Measurements from ENCODE around the gene ECPAS.
"Not testable (repeated sequence)": the region's sequence is repeated elsewhere in the genome, so short reads cannot be mapped to it uniquely, and the experiment has no call there.

Gene ECPAS, protein sequence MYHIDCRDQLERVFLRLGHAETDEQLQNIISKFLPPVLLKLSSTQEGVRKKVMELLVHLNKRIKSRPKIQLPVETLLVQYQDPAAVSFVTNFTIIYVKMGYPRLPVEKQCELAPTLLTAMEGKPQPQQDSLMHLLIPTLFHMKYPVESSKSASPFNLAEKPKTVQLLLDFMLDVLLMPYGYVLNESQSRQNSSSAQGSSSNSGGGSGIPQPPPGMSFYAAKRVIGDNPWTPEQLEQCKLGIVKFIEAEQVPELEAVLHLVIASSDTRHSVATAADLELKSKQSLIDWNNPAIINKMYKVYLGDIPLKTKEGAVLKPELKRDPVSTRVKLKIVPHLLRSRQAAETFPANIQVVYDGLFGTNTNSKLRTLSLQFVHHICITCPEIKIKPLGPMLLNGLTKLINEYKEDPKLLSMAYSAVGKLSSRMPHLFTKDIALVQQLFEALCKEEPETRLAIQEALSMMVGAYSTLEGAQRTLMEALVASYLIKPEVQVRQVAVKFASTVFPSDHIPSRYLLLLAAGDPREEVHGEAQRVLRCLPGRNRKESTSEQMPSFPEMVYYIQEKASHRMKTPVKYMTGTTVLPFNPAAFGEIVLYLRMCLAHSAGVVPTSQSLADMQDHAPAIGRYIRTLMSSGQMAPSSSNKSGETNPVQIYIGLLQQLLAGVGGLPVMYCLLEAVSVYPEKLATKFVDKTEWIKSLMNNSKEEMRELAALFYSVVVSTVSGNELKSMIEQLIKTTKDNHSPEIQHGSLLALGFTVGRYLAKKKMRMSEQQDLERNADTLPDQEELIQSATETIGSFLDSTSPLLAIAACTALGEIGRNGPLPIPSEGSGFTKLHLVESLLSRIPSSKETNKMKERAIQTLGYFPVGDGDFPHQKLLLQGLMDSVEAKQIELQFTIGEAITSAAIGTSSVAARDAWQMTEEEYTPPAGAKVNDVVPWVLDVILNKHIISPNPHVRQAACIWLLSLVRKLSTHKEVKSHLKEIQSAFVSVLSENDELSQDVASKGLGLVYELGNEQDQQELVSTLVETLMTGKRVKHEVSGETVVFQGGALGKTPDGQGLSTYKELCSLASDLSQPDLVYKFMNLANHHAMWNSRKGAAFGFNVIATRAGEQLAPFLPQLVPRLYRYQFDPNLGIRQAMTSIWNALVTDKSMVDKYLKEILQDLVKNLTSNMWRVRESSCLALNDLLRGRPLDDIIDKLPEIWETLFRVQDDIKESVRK (N-terminal part only)

DNA sequence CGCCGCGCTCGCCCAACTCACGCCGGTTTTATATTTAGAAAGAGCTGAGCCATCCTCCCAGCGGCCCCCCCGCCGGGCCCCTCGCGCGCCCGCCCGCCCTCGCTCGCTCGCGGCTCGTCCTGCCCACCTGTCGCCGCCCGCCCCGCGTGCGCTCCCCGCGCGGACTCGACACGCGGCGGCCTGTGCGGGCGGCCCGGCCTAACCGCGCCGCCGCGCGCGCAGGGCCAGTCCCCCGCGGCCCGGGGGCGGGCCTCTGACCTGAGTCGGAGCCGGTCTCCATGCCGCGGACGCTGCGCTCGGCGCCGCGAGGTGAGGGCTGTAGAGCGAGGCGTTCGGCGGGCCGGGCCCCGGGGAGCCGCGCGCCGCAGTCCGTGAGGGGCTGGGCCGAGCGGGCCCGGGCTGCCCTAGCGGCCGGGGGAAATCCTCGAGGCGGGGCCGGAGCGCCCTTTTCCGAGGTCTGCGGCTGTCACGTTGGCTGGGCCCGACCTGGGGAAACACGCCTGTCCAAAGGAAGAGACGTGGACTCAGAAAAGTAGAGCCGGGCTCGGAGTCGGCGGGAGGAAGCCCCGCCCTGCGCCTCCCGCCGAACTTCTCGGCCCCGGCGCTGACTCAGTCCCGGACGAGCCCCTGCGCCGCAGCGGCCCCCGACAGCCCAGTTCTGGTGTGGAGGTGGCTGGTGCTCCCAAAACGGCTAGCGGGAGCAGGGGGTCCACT, at the start of gene ECPAS:
ECPAS (minus strand) TSS at position 526 of the 714 bp plus-strand sequence. CDS start 11,465 bp downstream, outside the sequence.
- peak; percentile 47 to 50 for DNase-seq (ENCODE audit: low read depth in 1 of 2, low spot score in 1 of 2)

DNA sequence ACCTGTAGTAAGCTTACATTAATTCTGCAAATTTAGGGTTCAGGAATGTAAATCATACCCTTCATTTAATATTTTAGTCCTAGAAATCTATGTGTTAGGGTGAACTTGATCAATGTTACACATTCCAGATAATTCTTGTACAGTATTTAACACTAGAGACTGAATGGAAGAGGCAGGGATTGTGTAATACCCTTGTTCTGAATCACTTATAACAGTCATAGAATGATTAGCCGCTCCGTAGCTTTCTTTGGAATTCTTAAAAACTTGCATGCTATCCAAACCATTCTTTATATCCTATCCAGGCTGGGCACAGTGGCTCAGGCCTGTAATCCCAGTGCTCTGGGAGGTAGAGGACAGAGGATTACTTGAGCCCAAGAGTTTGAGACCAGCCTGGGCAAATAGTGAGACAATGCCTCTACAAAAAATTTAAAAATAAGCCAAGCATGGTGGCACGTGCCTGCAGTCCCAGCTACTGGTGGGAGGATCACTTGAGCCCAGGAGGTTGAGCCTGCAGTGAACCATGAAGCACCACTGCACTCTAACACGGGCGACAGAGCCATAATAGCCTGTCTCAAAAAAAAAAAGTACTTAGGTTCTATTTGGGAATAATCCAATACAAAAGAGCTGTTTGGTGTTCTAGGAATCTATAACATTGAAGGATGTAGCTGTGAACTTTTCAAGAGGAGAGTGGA, 49.1 kb upstream of the ECPAS start:
- DNase-seq (ENCODE audit: low read depth in 1 of 2, low spot score in 1 of 2) = no peak

GRCh38 chr9:111531716-111532115, 47.5 kb upstream of the ECPAS start:
- DNase-seq (ENCODE audit: low read depth in 1 of 2, low spot score in 1 of 2) = no peak

DNA sequence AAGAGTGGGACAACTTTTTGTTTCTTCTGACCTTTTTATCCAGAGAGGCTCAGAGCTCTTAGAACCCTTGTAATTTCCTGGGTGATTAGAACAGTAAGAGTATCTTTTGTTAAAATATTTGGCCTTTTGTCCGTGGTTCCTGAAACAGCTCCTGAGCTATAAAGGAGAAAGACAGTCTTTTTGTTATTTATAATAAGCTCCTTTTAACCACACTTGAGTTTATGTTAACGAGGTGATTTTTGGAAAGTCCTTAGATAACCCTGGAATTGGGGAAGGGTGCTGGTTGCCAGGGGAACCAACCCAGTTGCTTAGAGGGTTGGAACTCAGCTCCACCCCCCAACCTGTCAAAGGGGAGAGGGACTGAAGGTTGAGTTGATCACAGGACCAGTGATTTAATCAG, 45.6 kb upstream of the ECPAS start:
- no peak for DNase-seq (ENCODE audit: low read depth in 1 of 2, low spot score in 1 of 2)

DNA sequence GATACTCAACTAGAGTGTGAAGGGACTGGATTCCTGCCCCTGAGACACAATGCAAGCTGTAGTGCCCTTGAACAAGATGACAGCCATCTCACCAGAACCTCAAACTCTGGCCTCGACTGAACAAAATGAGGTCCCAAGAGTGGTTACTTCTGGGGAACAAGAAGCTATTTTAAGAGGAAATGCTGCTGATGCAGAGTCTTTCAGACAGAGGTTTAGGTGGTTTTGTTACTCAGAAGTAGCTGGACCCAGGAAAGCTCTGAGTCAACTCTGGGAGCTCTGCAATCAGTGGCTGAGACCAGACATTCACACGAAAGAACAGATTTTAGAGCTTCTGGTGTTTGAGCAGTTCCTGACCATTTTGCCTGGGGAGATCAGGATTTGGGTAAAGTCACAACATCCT, 43.2 kb upstream of the ECPAS start:
- no peak for DNase-seq (ENCODE audit: low read depth in 1 of 2, low spot score in 1 of 2)

- DNase-seq (ENCODE audit: low read depth in 1 of 2, low spot score in 1 of 2) = peak; percentile 43 to 45
Observed at GRCh38 chr9:111525056-111525977, 41.1 kb upstream of the ECPAS start, which contains the start of gene ZNF483. Gene ZNF483, plus strand, starts transcription at chr9:111525179. Its CDS starts 2,217 bp downstream, at chr9:111527396.

- no peak for DNase-seq (ENCODE audit: low read depth in 1 of 2, low spot score in 1 of 2)
Observed at GRCh38 chr9:111524731-111525055, 40.5 kb upstream of the ECPAS start.

DNA sequence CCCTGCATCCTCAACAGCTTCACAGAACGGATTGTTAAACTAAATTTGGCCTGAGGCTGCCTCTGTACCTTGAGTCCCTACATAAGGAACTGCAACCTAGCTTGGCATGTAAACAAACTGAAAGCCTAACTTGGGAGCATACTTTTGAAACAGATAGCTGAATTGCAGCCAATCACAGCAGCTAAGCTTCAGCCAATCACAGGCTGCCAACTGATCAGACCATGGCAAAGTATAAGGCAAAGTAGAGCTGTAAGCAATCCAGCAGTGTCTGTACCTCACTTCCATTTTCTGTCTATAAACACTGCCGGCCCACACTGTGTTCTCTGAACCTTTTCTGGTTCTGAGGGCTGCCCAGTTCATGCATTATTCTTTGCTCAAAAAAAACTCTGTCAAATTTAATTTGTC, 31.9 kb upstream of the ECPAS start:
- no peak for DNase-seq (ENCODE audit: low read depth in 1 of 2, low spot score in 1 of 2)

DNA sequence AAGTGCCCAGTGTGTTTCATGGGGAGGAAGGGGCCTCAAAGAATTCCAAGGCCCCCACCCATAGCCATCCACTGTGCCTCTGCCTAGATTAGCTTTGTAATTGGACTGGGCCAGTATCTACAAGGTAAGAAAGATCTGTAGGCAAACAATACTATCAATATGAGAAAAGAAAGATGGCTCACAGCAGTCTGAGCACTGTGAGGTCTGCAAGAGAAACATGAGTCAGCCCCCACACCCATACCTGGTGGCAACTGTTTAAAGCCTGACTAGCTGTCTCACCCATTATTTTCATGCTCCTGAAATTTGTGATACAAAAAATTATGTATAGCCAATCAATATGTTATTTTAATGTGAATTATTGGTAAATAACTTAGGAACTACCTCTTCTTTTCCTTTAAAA, 30.8 kb upstream of the ECPAS start:
- DNase-seq (ENCODE audit: low read depth in 1 of 2, low spot score in 1 of 2) = no peak

DNA sequence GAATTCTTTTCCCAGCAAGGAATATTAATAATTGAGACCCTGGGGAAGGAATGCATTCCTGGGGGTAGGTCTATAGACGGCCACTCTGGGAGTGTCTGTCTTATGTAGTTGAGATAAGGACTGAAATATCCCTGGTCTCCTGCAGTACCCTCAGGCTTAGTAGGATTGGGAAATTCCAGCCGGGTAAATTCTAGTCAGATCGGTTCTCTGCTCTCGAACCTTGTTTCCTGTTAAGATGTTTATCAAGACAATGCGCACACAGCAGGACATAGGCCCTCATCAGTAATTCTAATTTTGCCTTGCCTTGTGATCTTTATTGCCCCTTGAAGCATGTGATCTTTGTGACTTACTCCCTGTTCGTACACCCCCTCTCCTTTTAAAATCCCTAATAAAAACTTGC, 27.4 kb upstream of the ECPAS start:
- not testable (repeated sequence) for DNase-seq (ENCODE audit: low read depth in 1 of 2, low spot score in 1 of 2)

DNA sequence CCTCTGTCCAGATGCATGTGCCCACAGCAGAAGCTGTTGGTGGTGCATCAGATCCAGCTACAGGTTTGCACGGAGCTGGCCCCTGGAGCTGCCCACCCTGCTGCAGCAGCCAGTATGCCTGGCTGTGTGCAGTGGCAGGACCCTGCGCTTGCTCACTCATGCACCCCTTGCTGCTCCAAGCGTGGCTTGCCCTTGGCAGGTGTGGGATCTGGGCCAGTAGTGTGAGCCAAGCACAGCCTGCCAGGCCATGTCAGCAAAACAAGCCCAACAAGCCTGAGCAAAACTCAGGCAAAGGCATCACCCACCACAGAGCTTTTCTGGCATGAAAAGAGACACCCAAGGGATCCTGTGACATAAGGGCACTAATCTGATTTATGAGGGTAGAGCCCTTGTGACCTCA, 18.3 kb upstream of the ECPAS start:
- DNase-seq (ENCODE audit: low read depth in 1 of 2, low spot score in 1 of 2) = no peak

GRCh38 chr9:111501648-111502047, 17.5 kb upstream of the ECPAS start:
- no peak for DNase-seq (ENCODE audit: low read depth in 1 of 2, low spot score in 1 of 2)

DNA sequence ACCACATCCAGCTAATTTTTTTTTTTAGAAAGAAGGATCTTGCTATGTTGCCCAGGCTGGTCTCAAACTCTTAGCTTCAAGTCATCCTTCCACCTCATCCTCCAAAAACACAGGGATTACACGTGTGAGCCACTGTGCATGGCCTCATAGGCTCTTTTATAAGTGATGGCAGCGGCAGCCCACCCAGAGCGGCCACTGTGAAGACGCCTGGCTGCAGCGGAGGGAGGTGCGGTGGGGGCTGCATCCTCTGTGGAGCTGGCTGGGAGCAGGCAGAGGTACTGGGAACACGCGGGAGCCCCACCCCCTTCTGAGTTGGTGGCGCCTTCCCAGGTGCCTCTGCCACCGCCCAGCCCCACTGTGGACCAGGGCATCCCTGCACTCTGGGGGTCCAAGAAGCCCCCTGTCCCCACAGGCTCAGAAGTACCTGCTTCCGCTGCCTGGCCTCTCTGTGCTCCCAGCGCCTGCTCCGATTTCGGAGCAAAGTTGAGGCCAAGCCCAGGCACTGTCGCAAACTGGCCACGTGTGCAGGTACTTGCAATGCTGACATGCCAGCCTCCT, 16.9 kb upstream of the ECPAS start:
- no peak for DNase-seq (ENCODE audit: low read depth in 1 of 2, low spot score in 1 of 2)

DNA sequence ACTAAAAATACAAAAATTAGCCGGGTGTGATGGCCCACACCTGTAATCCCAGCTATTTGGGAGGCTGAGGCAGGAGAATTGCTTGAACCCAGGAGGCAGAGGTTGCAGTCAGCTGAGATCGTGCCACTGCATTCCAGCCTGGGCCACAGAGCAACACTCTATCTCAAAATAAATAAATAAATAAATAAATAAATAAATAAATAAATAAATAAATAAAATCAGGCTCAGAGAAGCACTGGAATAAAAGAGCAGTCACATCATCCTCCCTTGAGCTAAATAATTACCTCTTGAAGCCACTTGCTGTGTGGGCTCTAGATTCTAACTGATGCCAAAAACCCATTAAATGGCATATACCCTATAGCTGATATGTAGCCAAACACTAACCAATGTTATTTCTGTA, 13.0 kb upstream of the ECPAS start:
- not testable (repeated sequence) for DNase-seq (ENCODE audit: low read depth in 1 of 2, low spot score in 1 of 2)

GRCh38 chr9:111484572-111484894, 350 bp upstream of the ECPAS start:
- no peak for DNase-seq (ENCODE audit: low read depth in 1 of 2, low spot score in 1 of 2)

DNA sequence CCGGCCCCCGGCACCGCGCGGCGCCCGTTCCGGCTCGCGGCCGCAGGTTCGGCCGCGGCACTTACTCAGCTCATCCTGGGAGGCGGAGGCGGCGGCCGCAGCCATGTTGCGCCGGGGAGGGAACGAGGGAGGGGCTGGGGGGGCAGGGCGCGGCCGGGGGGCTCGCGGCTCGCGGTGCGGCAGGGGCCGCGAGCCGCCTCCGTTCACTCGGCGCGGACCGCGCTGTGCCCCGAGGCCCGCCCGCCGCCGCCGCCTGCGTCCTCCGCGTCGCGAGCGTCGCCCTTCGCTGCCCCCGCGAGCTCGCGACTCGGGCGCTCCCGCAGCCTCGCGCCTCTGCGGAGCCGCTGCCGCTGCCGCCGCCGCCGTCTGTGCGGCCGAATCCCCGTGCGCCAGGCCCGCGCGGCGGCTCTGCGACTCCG, 735 bp downstream of the ECPAS start:
- peak in 1 of 2 donors; percentile 9 for DNase-seq (ENCODE audit: low read depth in 1 of 2, low spot score in 1 of 2)

GRCh38 chr9:111482694-111483438, 1.3 kb downstream of the ECPAS start:
- peak; percentile 38 to 49 for DNase-seq (ENCODE audit: low read depth in 1 of 2, low spot score in 1 of 2)

All from activated CD4-positive, alpha-beta T cell treated with anti-CD3 and anti-CD28 coated beads, Interleukin-2, amount 50 U/mL, for 24 hours (primary cell).